COR-L47 (cell line): ENCODE measurements around the gene TMEM127.
"Not testable (repeated sequence)": the region's sequence is repeated elsewhere in the genome, so short reads cannot be mapped to it uniquely, and the experiment has no call there.

Experiments
- DNase-seq: peaks from one replicate; lab custom pipeline; 2025; lab: John Stamatoyannopoulos, UW

Gene TMEM127

DNA sequence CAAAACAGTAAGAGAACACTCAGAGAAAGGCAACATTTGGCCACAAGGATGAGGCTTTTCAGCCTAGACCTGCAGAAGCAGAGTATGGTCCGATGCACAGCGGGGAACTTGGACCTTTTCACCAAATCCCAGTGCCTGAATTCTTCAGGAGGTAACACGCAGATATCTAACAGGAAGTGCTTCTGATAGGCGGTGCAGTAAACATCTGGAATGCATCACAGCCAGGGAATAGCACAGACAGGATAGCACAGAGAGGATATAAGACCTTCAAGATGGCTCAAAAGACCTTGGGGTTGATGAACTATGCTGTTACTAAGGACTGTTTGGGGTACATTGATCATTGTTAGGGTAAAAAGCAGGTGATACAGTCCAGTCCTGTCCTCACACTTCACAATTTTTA lies 1.7 kb downstream of the TMEM127 start:
- DNase-seq, result no peak

DNA sequence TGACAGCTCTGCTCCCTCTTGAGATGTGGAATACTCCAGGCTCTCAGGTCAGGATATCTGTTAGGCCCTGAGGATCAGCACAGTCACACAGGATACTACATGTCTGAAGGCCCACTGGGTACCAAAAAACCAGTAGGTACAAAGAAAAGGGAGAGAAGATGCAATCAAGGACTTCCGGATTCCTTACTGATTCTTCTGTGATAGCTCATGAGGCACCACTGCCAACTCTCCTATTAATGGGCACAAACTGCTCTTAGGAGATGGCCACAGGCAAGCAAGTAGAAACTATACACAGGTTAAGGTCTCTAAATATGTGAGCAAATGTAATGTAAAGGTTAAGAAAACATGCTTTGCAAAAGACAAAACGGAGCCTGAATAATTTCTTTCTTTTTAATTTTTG lies 3.5 kb downstream of the TMEM127 start:
- no peak for DNase-seq

DNA sequence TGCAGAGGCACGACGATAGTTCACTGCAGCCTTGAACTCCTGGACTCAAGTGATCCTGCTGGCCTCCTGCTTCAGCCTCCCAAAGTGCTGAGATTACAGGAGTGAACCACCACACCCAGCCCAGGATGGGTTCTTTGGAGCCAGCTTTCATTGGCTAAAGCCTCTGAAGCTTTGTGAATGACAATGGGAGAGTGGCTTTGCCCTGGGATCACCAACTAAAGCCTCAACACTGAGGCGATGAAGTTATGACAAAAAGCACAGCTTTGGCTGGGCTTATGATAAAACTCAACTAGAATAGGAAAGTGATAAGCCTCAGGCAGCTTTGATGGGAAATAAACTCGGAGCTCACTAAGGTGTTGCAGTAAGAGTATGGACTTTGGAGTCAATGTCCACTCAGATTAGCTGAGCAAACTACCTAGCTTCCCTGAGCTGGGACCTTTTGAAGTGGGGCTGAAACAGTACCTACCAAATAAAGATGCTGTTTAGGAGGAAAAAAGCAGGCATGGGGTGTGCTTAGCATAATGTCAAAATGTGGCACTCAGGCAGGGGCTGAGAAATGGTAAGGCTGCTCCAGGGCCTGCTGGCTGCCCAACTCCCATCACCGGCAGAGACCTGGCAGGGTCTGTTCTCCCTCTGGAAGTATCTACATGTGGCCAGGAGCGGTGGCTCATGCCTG lies 4.3 kb downstream of the TMEM127 start:
- DNase-seq, result no peak

DNA sequence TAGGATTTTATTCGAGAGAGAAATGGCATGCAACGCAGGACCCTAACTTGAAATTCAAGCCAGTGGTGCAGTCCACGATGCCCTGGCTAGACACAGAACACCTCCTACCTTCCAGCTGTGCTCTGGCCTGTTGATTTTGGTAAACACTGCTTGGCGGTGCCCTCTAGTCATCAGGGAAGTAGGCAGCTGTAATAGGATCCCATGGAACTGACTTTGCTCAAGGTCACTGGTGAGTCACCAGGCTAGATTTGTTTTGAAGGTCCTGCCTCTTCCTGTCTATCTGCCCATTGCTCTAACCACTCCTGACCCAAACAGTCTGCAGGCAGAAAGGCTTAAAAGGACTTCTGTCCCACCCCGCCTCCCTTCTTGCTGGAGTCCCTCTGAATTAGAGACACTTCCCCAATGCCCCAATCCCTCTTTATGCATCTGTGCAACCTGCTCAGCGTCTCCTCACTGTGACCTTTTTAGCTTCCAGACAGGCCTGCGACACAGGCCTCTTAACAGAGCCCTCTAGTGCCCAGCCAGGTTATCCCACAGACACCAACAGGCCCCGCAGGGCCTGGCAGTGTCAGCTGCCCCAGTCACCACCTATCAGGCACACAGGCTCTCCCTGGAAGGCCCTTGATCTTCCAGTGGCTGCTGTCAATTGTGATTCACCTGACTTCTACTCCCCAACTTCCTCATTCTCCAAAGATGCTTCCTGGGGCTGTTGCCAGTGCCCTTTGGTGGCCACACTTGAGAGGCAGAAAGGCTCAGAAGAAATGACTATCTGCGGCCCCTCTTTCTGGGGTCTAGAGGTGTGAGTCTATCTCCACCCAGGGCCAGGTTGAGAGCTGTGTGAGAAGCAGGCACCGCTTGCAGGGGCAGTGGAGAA lies 5.2 kb downstream of the TMEM127 start:
- no peak for DNase-seq

DNA sequence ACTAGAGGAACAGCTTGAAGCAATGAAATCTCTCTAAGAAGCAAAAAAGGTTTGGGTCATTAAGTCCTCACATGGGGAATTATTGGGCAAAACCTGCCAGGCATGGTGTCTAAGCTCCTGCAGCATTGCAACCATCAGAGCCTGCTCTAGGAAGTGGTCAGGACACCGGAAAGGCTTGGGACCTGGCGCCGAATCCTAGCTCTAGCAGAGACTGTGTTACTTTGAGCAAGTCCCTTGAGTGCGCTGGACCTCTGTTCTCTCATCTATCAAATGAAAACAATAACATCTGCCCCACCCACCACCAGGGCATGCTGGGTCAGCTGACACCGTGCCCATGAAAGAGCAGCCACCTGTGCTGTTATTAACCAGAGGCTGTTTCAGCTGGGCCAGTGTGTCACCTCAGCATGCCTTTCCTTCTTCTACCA lies 6.3 kb downstream of the TMEM127 start:
- no peak for DNase-seq

DNA sequence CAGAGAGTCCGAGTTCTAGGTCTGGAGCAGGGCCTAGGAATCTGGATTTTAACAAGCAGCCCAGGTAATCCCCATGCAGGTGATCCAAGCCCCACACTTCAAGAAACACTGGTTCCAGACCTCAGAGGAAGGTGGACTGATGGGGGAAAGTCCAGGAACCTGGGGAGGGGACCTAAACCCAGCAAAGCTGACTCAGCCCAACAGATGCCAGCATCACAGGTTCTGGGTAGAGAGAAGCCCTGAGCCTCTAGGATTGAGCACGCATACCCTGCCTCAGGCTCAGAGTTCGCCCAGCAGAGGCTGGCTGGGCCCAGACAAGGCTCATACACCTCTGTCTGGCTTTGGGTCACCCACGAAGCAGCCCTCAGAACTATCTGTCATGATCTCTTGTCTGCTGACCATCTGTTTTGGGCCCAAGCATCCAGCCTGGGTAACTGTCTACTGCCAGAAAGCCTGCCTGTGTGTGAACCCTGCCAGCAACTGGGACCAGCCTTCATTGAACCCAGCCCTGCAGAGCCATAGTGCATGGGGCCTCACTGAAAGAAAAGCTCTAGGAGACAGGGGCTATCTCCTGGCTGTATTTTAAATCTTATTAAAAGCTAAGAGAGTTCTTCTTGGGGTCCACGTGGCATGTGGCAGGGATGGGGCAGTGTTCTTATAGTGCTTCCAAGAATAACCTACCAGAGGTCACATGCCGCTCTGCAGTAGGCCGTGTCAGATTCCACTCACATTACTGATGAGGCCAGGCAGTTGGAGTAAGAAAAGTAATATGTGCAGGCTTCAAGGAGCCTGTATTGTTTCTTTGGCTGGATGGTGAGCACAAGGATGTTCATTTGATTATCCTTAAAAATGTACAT lies 7.4 kb downstream of the TMEM127 start:
- DNase-seq, result no peak

DNA sequence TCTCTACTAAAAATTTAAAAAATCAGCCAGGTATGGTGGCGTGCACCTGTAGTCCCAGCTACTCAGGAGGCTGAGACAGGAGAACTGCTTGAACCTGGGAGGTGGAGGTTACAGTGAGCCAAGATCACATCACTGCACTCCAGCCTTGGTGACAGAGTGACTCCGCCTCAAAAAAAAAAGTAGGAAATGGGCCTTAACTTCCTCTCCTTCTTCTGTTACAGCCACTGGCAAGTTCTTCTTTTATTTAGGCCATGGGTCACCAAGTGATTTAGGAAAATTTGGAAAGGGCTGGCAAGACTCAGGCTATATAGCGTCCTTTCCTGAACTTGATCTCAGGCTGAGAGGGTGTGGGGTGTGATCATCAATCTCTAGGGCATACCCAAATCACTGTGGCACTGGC lies 8.1 kb downstream of the TMEM127 start:
- not testable (repeated sequence) for DNase-seq

DNA sequence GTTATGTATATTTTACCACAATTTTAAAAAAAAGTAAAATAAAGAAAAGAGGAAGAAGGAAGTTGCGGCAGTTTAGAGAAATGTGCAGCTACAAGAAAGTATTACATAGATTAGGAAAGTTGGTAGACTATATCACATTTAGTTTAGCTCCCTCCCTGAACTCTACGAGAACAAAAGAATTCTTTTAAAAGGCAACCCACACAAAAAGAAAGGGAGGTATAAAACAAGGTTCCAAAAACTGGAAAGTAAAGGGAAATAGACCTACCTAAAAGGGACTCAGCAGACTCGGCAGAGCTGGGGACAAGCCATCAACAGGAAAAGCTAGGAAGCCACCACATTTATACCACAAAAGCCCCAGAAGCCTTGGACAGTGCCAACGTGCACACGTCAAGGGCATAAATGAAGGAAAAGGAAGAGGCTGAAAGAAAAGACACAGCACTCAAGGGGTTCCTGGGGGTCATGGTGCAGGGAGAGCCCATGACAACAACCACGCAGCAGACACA lies 9.1 kb downstream of the TMEM127 start:
- DNase-seq, result no peak

DNA sequence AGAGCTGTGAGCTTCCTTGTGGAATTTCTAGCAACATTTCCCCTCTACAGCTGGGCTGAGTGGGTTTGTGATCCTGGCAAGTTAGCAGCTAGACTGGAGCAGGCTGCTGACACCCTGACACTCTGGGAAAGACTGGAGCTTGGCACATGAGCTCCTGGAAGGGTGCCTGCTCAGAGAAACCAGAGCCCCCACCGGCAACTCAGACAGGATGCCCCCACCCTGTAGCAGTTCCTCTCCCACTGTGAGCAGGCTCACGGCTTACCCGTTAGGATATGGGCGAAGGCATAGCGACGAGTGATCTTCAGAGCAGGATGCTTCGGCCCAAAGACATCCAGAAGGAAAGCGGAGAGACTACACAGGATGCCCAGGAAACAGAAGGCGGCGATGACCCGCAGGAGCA lies 11.2 kb downstream of the TMEM127 start:
- DNase-seq, result no peak

DNA sequence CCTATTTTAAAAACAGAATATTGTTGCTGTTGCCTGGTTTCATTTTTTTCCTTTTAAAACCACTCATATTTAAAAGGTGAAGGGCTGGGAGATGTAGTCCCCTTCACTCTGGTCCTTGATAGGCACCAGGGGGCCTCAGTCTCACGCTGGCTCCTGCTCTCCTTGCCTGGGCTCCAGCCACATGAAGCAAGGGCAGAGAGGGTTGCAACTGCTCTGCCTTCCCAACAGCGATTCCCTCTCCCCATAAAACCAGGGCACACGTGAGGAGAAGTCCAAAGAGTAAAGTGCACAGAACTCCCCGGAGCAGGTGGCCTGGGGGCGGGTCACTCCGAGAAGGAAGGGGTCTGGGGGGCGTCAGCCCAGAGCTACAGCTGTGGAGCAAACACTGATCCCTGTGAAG lies 12.8 kb downstream of the TMEM127 start:
- no peak for DNase-seq

DNA sequence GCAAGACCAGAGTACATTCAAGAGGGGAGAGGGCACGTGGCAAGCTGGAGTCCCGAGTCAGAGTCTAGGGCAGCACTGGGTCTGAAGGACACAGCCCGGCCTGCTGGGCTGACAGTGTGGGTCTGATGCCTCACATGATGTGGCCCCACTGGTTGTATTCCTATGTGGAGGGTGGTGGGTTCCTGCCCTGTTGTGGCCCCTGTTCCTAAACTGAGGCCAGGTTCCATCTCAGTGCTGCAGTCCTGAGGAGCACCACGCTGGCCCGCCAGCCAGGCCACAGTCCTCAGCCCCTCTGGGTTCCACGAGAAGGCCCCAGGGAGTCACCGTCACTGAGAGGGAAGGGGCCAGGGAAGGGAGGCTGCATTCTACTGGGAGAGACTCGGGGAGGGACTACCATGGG lies 13.3 kb downstream of the TMEM127 start:
- no peak for DNase-seq

DNA sequence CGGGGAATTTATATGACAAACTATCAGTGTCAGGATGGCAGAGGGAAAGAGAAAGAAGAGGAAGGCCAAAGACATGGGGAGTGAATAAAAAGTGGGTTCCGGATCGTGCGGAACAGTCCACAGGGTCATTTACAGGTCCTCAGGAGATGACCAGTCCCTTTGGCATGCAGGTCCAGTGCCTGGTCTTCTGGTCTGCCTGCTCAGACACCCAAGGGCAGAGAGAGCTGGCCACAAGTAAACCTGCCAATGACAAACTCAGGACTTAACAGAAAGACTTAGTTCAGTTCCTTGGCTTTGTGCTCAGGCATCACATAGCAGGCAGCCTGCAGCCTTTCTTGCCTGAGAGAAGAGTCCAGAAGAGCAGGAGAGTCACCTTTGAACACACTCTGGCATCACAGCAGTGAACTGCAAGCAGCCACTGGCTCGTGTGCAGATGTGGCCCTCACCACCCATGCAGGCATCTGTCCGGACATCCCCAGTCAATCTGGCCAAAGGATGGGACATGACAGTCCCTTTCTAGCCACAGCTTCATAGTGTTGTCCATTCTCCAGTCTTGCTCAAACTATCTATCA lies 14.0 kb downstream of the TMEM127 start:
- DNase-seq, result no peak

DNA sequence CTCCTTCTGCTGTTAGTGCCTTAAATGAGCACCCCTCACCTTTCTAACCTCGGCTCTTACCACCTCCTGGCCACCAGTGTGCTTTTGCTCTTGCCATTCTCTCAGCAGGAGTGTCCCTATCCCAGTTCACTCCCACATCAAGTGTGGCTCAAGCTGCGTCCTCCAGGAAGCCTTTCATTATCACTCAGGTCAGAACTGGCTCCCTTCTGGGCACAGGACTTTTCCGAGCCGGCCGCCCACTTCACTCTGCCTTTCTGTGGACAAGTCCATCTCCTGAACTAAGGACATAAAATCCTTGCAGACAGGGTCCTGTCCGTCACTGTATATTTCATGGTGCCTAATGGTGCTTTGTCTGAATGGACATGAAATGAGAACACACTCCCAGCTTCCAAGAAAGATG lies 15.6 kb downstream of the TMEM127 start:
- DNase-seq, result no peak

DNA sequence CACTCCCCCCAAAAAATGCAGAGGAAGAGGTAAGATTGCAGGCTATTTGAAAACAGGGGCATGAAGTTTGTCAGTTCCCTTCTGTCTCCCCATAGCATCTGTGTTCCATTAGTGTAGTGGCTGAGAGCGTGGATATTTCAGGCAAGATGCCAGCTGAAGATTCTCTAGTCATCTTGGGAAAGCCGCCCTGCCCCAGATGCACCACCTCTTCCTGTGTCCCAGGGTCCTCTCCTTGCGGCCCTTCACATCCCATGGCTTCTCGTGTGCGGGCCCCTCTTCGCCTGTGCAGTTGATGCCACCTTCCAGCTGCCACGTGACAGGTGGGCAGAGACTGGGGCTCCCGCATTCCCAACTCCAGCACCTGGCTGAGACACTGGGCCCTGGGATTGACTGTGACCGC lies 16.1 kb downstream of the TMEM127 start:
- DNase-seq, result no peak

DNA sequence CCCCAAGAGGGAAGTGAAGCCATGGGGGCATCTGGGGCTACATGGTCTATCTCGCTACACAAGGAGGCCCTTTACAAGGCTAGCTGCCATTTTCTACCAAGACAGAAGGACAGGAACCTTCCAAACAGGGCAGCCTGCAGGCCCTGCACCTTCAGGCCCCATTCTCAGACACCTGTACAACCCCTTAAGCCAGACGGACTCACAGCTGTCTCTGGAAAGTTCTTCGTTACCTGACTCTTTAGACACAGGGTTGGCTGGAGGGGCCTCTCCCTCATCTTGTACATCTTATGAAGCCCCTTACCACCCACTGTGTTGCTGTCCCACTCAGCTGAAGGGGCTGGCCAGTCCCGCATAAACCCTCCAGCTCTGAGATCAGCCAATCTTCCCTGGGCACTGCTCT lies 17.2 kb downstream of the TMEM127 start:
- DNase-seq, result no peak

DNA sequence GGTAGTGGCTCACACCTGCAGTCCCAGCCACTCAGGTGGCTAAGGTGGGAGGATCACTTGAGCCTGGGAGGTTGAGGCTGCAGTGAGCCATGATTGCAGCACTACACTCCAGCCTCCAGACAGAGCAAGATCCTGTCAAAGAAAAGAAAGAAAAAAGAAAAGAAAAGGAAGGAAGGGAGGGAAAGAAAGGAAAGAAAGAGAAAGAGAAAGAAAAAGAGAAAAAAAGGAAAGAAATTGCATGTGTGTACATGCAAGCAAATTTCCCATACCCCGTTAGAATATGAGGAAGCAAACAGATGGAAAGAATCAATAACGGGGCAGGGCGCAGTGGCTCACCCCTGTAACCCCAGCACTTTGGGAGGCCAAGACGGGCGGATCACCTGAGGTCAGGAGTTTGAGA lies 17.9 kb downstream of the TMEM127 start:
- DNase-seq, result no peak

DNA sequence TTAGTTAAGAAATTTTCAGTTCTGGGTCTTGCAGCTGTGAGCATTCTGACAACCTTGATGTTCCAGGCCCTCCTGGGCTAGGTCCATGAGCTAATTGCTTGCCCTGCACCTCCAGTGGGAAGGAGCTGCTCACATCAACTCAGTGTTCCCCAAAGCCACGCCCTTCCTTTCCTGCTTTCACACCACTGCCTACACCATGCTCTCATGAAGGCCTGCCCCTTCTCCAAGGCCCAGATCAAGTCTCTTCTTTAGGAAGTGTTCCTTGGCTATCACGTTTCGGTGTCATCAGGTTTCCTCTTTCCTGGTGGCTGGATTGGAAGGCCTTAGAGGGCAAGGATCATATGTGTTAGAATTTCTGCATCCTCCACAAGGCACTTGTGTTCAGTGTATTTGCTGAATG lies 18.8 kb downstream of the TMEM127 start:
- no peak for DNase-seq

DNA sequence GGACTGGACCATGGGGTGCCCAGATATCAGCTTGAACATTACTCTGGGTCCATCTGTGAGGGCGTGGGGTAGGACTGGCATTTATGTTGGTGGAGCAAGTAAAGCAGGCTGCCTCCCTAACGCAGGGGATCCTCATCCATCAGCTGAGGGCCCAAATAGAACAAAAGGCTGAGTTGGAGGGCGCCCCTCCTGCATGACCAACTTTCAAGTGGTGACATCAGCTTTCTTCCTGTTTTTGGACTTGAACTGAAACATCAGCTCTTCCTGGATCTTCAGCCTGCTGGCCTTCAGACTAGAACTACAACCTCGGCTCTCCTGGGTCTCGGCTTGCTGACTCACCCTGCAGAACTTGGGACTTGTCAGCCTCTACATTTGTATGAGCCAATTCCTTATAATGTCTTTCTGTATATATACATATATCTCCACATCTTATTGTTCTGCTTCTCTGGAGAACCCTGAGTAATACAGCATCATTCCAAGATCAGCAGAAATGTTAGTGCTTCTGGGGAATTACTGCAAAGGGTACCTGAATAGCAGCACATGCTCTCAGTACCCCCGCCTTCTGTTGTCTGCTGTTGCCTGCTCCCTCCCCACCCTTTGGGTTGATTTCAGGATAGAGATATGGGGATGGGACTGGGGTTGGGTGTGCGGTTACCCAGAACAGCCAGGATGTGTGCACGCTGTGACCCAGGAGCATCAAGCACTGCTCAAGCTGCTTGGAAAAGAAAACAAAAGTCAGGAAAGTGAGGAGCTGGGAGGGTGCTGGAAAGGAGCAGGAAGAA lies 20.0 kb downstream of the TMEM127 start:
- no peak for DNase-seq

DNA sequence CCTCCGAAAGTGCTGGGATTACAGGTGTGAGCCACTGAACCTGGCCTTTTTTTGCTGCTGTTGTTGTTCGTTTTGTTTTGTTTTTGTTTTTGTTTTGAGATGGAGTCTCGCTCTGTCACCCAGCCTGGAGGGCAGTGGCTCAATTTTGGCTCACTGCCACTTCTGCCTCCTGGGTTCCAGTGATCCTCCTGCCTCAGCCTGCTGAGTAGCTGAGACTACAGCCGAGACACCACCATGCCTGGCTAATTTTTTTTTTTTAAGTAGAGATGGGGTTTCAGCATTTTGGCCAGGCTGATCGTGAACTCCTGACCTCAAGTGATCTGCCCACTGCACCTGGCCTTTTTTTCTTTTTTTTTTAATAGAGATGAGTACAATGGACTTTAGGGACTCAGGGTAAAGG lies 22.0 kb downstream of the TMEM127 start:
- no peak for DNase-seq

DNA sequence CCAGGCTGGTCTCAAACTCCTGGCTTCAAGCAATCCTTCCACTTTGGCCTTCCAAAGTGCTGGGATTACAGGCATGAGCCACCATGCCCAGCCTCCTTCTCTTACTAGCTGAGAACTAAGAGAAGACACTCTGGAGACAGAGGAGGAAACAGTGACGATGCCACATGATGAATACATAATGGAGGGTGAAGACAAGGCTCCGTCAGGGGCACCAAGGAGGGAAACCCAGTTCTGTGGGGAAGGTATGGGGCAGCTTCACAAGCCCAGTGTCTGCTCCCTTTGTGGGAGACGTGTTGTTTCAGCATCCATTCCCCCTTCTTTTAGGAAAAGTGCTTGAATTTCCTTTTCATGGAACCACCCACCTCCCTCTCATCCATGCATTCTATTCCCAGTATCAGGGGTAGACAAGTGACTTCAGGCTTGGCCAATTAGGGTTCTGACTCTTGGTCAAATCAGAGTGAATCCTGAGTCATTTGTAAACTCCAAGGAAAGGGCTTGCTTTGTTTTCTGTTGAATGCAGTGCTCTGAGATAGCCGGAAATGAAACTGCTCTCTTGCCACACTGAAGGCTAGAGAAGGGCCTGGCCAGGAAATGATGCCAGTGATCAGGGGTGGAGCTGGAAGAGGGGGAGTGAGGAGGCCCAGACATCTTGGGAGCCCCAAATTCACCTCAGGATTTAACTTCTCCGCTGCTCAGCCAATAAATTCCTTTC lies 23.7 kb downstream of the TMEM127 start:
- DNase-seq, result no peak

DNA sequence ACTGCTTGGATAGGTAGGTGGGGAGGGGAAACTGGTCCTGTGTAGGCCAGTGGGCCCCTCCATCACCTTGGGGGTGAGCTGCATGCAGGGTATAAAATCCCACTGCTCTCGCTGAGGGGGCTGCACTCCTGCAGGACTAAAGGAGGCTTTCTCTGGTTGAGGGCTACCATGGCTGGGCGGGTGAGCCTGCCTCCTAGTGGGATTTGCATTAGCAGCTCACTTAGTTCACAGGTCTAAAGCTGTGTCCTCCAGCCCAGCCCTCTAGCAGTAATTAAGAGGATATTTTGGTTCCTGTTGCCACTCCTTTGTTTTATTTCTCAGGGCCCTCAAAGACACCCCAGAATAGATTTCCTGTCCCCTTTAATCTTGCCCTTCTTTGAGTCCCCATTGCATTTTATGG lies 24.6 kb downstream of the TMEM127 start:
- no peak for DNase-seq
